ENCODE results near the gene S100A1. TPM values are rescaled to one million over a fixed set of nuclear protein-coding genes. Genes with fewer than 3 reads are reported as not detected.

The S100A1 gene
- total and polyA plus RNA-seq, 2 of the 13 experiments (the other 11 are each of a cell fraction or from before 2014, with no cell fraction given): 120 to 251 TPM

GRCh38 chr1:153612755-153613331, 15.4 kb upstream of the S100A1 start, which contains the start of gene S100A16 (continued):
- TF ChIP-seq ZNF362 (CRISPR knock-in tag; IDR thresholded peaks at IDR 0.05; ENCODE audit: borderline replicate concordance): no peak
- TF ChIP-seq HMG20B (CRISPR knock-in tag; conservative IDR thresholded peaks at IDR 0.05): no peak
- peak; percentile 63; the same call in 1 of the 2 replicates for TF ChIP-seq ZNF782 (CRISPR knock-in tag; IDR thresholded peaks at IDR 0.05; ENCODE audit: borderline replicate concordance)
- no peak for TF ChIP-seq BCL6 (CRISPR knock-in tag; IDR thresholded peaks at IDR 0.05)
- TF ChIP-seq ZNF317 (CRISPR knock-in tag; IDR thresholded peaks at IDR 0.05): no peak
- TF ChIP-seq ZNF501 (CRISPR knock-in tag; IDR thresholded peaks at IDR 0.05): peak; percentile 59; the same call in 1 of the 2 replicates
- TF ChIP-seq CC2D1A (CRISPR knock-in tag; IDR thresholded peaks at IDR 0.05): no peak
- TF ChIP-seq TOPORS (CRISPR knock-in tag; IDR thresholded peaks at IDR 0.05): no peak
- TF ChIP-seq ZBTB39 (CRISPR knock-in tag; IDR thresholded peaks at IDR 0.05): no peak
- peak; percentile 19; the same call in 1 of the 2 replicates for TF ChIP-seq ARID5B (CRISPR knock-in tag; IDR thresholded peaks at IDR 0.05)
- TF ChIP-seq PCBP2 (optimal IDR thresholded peaks at IDR 0.05; ENCODE audit: low read depth, low read length, poor library complexity, severe bottlenecking): no peak
- TF ChIP-seq, protein P1, sequence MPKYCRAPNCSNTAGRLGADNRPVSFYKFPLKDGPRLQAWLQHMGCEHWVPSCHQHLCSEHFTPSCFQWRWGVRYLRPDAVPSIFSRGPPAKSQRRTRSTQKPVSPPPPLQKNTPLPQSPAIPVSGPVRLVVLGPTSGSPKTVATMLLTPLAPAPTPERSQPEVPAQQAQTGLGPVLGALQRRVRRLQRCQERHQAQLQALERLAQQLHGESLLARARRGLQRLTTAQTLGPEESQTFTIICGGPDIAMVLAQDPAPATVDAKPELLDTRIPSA (CRISPR knock-in tag; IDR thresholded peaks at IDR 0.05; ENCODE audit: borderline replicate concordance): no peak
- TF ChIP-seq TEAD3 (CRISPR knock-in tag; optimal IDR thresholded peaks at IDR 0.05; ENCODE audit: borderline replicate concordance): no peak
- peak; percentile 67; the same call in 1 of the 2 replicates for TF ChIP-seq SALL2 (CRISPR knock-in tag; IDR thresholded peaks at IDR 0.05)
- TF ChIP-seq, protein P2, sequence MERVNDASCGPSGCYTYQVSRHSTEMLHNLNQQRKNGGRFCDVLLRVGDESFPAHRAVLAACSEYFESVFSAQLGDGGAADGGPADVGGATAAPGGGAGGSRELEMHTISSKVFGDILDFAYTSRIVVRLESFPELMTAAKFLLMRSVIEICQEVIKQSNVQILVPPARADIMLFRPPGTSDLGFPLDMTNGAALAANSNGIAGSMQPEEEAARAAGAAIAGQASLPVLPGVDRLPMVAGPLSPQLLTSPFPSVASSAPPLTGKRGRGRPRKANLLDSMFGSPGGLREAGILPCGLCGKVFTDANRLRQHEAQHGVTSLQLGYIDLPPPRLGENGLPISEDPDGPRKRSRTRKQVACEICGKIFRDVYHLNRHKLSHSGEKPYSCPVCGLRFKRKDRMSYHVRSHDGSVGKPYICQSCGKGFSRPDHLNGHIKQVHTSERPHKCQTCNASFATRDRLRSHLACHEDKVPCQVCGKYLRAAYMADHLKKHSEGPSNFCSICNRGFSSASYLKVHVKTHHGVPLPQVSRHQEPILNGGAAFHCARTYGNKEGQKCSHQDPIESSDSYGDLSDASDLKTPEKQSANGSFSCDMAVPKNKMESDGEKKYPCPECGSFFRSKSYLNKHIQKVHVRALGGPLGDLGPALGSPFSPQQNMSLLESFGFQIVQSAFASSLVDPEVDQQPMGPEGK (CRISPR knock-in tag; IDR thresholded peaks at IDR 0.05): peak; percentile 73
- TF ChIP-seq ZNF543 (CRISPR knock-in tag; IDR thresholded peaks at IDR 0.05): peak; percentile 89
- TF ChIP-seq NFRKB (IDR thresholded peaks at IDR 0.05): no peak
- no peak for TF ChIP-seq ZBTB8A (CRISPR knock-in tag; IDR thresholded peaks at IDR 0.05; ENCODE audit: borderline replicate concordance, low read depth)
- 0 out of 2 replicates have a peak, but pooled peaks have one; percentile 19 for TF ChIP-seq BORCS8-MEF2B (CRISPR knock-in tag; IDR thresholded peaks at IDR 0.05)
- peak; percentile 87 for TF ChIP-seq ZBTB7B (CRISPR knock-in tag; IDR thresholded peaks at IDR 0.05)
